Astrocyte (in vitro differentiated cells and primary cell): ENCODE results near the gene COMMD1. TPM values are rescaled to one million over a fixed set of nuclear protein-coding genes. Genes with fewer than 3 reads are reported as not detected.
"Not testable (repeated sequence)": the region's sequence is repeated elsewhere in the genome, so short reads cannot be mapped to it uniquely, and the experiment has no call there.

Experiments
- DNase-seq: peaks from one replicate; pipeline ENCODE4 v3.0.0-alpha.2; 2010; ENCODE audit warnings: low read depth
- FAIRE-seq: peaks from 2 replicates; lab custom pipeline; 2011; peaks lifted over from hg19 to GRCh38; lab: Jason Lieb, UNC
- H2AFZ ChIP-seq: 2 replicates; pipeline ENCODE4 v1.6.0; 2012; ENCODE audit warnings: low read depth, low read length, inconsistent platforms
- H3K27ac ChIP-seq: 2 replicates; pipeline ENCODE4 v1.5.1; 2011; ENCODE audit warnings: low read depth, low read length, inconsistent platforms
- H3K27me3 ChIP-seq: 2 replicates; pipeline ENCODE4 v1.6.0; 2011; ENCODE audit warnings: low read length, inconsistent platforms; ENCODE audit not compliant: insufficient read depth
- H3K36me3 ChIP-seq: 2 replicates; pipeline ENCODE4 v1.5.1; 2011; ENCODE audit warnings: low read length, inconsistent platforms; ENCODE audit not compliant: insufficient read depth
- H3K4me1 ChIP-seq: 2 replicates; pipeline ENCODE4 v1.5.1; 2011; ENCODE audit warnings: low read length, inconsistent platforms; ENCODE audit not compliant: insufficient read depth
- H3K4me2 ChIP-seq: 2 replicates; pipeline ENCODE4 v1.6.0; 2012; ENCODE audit warnings: low read length, inconsistent platforms
- H3K4me3 ChIP-seq: 2 replicates; pipeline ENCODE4 v1.5.1; 2011; ENCODE audit warnings: low read depth, mild to moderate bottlenecking, low read length, inconsistent platforms; ENCODE audit not compliant: insufficient read depth
- H3K79me2 ChIP-seq: 2 replicates; pipeline ENCODE4 v1.6.0; 2012; ENCODE audit warnings: mild to moderate bottlenecking, low read length, inconsistent platforms; ENCODE audit not compliant: insufficient read depth
- H3K9ac ChIP-seq: 2 replicates; pipeline ENCODE4 v1.6.0; 2012; ENCODE audit warnings: mild to moderate bottlenecking, low read length, inconsistent platforms
- H3K9me3 ChIP-seq: 2 replicates; pipeline ENCODE4 v1.5.1; 2012; ENCODE audit warnings: low read depth, mild to moderate bottlenecking, low read length, inconsistent platforms; ENCODE audit not compliant: insufficient read depth
- H4K20me1 ChIP-seq: 2 replicates; pipeline ENCODE4 v1.6.0; 2012; ENCODE audit warnings: low read length, inconsistent platforms; ENCODE audit not compliant: insufficient read depth
- H3K27ac Mint-ChIP-seq: one replicate; pipeline ENCODE4 v1.8.0; 2021; ENCODE audit warnings: mild to moderate bottlenecking, mixed read lengths; ENCODE audit not compliant: unreplicated experiment
- H3K27me3 Mint-ChIP-seq: one replicate; pipeline ENCODE4 v1.8.0; 2021; ENCODE audit warnings: low read depth, mixed read lengths; ENCODE audit not compliant: unreplicated experiment
- H3K36me3 Mint-ChIP-seq: one replicate; pipeline ENCODE4 v1.8.0; 2021; ENCODE audit warnings: low read depth, mixed read lengths; ENCODE audit not compliant: unreplicated experiment
- H3K4me1 Mint-ChIP-seq: one replicate; pipeline ENCODE4 v1.8.0; 2021; ENCODE audit warnings: low read depth, mixed read lengths; ENCODE audit not compliant: unreplicated experiment
- H3K4me3 Mint-ChIP-seq: one replicate; pipeline ENCODE4 v1.8.0; 2021; ENCODE audit warnings: mild to moderate bottlenecking, moderate library complexity, mixed read lengths; ENCODE audit not compliant: unreplicated experiment
- H3K9me3 Mint-ChIP-seq: one replicate; pipeline ENCODE4 v1.8.0; 2021; ENCODE audit warnings: mild to moderate bottlenecking, mixed read lengths; ENCODE audit not compliant: unreplicated experiment
- EZH2 ChIP-seq: IDR thresholded peaks from 2 replicates; pipeline ENCODE4 v1.6.1; 2012; ENCODE audit warnings: mild to moderate bottlenecking, low read length, inconsistent platforms; ENCODE audit not compliant: insufficient read depth
- total RNA-seq: library from RNA; stranded (reverse); gene quantifications from 2 replicates; pipeline ENCODE4 v1.2.1, GENCODE V29; 2021
- TF ChIP-seq, protein P1 (sequence below): IDR thresholded peaks from 2 replicates; pipeline ENCODE4 v1.5.1; 2011; ENCODE audit warnings: low read depth, mild to moderate bottlenecking, inconsistent platforms, low read length, moderate library complexity; ENCODE audit not compliant: insufficient read depth

Gene COMMD1
- total RNA-seq, 1 donor from 2014 or later: 32.0 TPM

DNA sequence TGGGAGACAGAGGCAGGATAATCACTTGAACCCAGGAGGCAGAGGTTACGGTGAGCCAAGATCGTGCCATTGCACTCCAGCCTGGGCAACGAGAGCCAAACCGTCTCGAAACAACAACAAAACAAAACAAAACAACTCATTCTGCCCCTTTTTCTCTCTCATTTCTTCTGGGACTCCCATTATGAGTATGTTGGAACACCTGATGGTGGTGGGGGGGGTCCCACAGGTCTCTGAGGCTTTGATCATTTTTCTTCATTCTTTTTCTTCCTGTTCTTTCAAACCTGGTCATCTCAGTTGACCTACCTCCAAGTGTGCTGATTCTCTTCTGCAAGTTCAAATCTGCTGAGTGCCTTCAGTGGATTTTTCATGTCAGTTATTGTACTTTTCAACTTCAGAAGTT lies 43.4 kb upstream of the COMMD1 start:
- TF ChIP-seq EZH2: no peak
- TF ChIP-seq, protein P1, sequence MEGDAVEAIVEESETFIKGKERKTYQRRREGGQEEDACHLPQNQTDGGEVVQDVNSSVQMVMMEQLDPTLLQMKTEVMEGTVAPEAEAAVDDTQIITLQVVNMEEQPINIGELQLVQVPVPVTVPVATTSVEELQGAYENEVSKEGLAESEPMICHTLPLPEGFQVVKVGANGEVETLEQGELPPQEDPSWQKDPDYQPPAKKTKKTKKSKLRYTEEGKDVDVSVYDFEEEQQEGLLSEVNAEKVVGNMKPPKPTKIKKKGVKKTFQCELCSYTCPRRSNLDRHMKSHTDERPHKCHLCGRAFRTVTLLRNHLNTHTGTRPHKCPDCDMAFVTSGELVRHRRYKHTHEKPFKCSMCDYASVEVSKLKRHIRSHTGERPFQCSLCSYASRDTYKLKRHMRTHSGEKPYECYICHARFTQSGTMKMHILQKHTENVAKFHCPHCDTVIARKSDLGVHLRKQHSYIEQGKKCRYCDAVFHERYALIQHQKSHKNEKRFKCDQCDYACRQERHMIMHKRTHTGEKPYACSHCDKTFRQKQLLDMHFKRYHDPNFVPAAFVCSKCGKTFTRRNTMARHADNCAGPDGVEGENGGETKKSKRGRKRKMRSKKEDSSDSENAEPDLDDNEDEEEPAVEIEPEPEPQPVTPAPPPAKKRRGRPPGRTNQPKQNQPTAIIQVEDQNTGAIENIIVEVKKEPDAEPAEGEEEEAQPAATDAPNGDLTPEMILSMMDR: no peak
- peaks cover 2% of the 10 kb centered on the region for H3K9me3 Mint-ChIP-seq
- Histone ChIP-seq H3K36me3 (peaks cover 18% of the 10 kb centered on the region), H3K4me2 (no peak overlapping the region), H3K9ac (no peak overlapping the region), H3K4me1 (no peaks in the 10 kb centered on the region), H3K27ac (no peak overlapping the region), H3K9me3 (no peaks in the 10 kb centered on the region), H3K27me3 (no peaks in the 10 kb centered on the region), H2AFZ (no peak overlapping the region), H4K20me1 (peaks cover 3% of the 10 kb centered on the region), H3K4me3 (no peak overlapping the region), H3K79me2 (no peaks in the 10 kb centered on the region)
- DNase-seq: no peak
- no peak for FAIRE-seq
- peaks cover 30% of the 10 kb centered on the region for H3K36me3 Mint-ChIP-seq
- H3K27ac Mint-ChIP-seq: no peak overlapping the region
- no peaks in the 10 kb centered on the region for H3K27me3 Mint-ChIP-seq
- no peak overlapping the region for H3K4me3 Mint-ChIP-seq
- no peaks in the 10 kb centered on the region for H3K4me1 Mint-ChIP-seq

DNA sequence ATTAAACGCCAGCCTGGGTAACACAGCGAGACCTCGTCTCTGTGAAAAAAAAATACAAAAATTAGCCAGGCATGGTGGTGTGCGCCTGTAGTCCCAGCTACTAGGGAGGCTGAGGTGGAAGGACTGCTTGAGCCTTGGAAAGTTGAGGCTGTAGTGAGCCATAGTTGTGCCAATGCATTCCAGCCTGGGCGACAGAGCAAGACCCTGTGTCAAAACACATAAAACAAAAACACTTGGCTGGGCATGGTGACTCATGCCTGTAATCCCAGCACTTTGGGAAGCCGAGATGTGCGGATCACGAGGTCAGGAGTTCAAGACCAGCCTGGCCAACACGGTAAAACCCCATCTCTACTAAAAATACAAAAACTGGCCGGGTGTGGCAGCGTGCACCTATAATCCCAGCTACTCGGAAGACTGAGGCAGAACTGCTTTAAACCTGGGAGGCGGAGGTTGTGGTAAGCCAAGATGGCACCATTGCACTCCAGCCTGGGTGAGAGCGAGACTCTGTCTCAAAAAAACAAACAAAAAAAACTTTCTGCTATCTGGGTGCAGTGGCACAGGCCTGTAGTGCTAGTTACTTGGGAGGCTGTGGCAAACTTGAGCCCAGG lies 38.9 kb upstream of the COMMD1 start:
- not testable (repeated sequence) for H3K27ac Mint-ChIP-seq, H3K4me3 ChIP-seq, H3K79me2 ChIP-seq

DNA sequence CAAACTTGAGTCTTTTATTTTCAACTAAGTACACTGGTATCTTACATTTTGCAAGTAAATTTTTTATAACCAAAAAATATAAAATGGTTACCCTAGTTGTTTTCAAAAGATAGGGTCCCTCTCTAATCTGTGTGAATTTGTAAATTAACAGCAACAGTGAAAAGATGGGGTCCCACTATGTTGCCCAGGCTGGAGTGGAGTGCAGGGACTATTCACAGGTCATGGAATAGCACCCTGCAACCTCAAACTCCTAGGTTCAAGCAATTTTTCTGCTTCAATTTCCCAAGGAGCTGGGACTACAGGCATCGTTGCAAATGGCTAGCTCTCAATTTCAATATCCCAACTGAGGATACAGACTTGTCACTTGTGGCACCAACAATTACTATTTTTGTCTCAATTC lies 29.1 kb upstream of the COMMD1 start:
- H3K79me2 ChIP-seq: peaks cover 49% of the 10 kb centered on the region
- H3K36me3 Mint-ChIP-seq: peaks cover 4% of the 10 kb centered on the region

More for the DNA sequence above, 38.9 kb upstream of the COMMD1 start:
- H3K27me3 Mint-ChIP-seq, DNase-seq, H3K4me2 ChIP-seq, H3K9me3 ChIP-seq, H3K9ac ChIP-seq, H3K4me1 ChIP-seq, H2AFZ ChIP-seq, H3K4me1 Mint-ChIP-seq, H3K4me3 Mint-ChIP-seq, H3K27ac ChIP-seq, H3K9me3 Mint-ChIP-seq, FAIRE-seq, H3K27me3 ChIP-seq: not testable (repeated sequence)
- H4K20me1 ChIP-seq: peaks cover 15% of the 10 kb centered on the region
- H3K36me3 Mint-ChIP-seq: peaks cover 34% of the 10 kb centered on the region
- peaks cover 44% of the 10 kb centered on the region for H3K36me3 ChIP-seq

More for the DNA sequence above, 29.1 kb upstream of the COMMD1 start:
- H3K36me3 ChIP-seq: peaks cover 73% of the 10 kb centered on the region
- Mint-ChIP-seq H3K27me3 (no peaks in the 10 kb centered on the region), H3K4me1 (no peaks in the 10 kb centered on the region), H3K27ac (no peak overlapping the region), H3K4me3 (no peak overlapping the region), H3K9me3 (no peaks in the 10 kb centered on the region)
- H3K27ac ChIP-seq: no peak overlapping the region
- H3K4me2 ChIP-seq: no peak overlapping the region
- FAIRE-seq: no peak
- H3K9me3 ChIP-seq: no peaks in the 10 kb centered on the region
- no peak overlapping the region for H2AFZ ChIP-seq
- no peaks in the 10 kb centered on the region for H3K27me3 ChIP-seq
- DNase-seq: no peak
- no peak for TF ChIP-seq EZH2
- TF ChIP-seq, protein P1: no peak
- H3K4me1 ChIP-seq: no peaks in the 10 kb centered on the region
- H4K20me1 ChIP-seq: peaks cover 40% of the 10 kb centered on the region
- H3K9ac ChIP-seq: no peak overlapping the region
- no peak overlapping the region for H3K4me3 ChIP-seq
